Stimulated activated CD4-positive, alpha-beta T cell treated with anti-CD3 and anti-CD28 coated beads, Interleukin-12 subunit alpha, Interleukin-12 subunit beta, amount 100 ng/mL, for 4 hours (primary cell): ENCODE measurements around the gene COBL.

Experiments
- DNase-seq: peaks from one replicate; pipeline ENCODE4 v3.0.0-alpha.2; 2020

COBL gene

GRCh38 chr7:51269911-51270310 lies 46.7 kb downstream of the COBL start:
- DNase-seq, result no peak

DNA sequence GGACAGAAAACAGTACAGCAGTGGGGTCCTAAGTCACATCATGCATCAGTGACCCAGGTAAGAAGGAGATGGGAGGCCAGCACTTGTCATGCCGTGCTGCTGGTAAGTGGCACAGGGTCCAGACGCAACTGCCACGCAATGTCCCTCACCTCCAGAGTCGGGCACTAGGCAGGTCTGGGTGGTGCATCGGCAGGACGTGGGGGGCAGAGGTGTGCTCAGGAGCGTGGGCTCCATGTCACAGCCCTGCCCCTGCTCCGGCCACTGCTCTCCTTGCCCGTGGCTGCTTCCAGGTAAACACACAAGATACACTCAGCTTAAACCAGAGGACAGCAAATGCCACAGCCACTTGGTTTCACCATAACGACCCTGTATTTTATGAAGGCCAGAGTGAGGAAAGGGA lies 47.3 kb downstream of the COBL start:
- DNase-seq, result no peak

- DNase-seq, result no peak
Measured at GRCh38 chr7:51268859-51269258, 47.8 kb downstream of the COBL start.

GRCh38 chr7:51267169-51267568 lies 49.4 kb downstream of the COBL start:
- DNase-seq, result no peak

GRCh38 chr7:51265066-51265907 lies 51.3 kb downstream of the COBL start:
- no peak for DNase-seq

DNA sequence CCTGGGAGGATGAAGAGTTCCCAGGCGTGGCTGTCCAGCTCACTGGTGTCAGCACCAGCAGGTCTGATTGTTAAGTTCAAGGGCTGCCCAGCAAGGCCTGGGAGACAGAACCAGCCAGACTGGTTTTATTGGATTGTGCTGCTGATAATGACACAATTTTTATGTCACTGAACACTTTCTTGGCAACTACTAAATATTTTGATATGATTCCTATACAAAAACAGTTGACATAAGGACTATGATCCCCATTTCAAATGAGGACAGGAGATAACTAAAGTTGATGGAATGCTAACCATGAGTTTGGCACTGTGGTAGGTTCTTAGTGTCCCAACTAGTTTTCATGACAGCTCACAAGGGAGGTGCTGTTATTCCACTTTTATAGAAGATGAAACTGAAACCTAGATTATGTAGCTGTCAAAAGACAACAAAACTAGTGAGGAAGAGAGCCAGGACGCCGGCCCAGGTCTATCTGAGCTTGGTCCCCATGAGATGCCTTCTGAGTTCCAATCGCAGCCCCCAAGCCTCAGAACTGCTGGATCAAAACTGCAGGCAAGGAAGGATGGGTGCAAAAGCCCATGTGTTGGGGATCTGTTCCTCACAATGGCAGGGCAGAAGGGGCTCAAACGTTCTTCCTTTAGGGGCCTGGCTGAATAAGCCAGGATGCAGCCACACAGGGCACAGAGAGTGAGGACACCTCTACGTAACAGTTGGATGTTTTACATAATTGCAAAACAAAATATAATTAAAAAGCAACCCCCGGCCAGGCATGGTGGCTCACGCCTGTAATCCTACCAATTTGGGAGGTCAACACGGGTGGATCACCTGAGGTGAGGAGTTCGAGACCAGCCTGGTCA lies 52.8 kb downstream of the COBL start:
- DNase-seq, result no peak

- no peak for DNase-seq
Measured at GRCh38 chr7:51262796-51263531, 53.6 kb downstream of the COBL start.

GRCh38 chr7:51261950-51262795 lies 54.4 kb downstream of the COBL start:
- DNase-seq, result no peak

- no peak for DNase-seq
Measured at GRCh38 chr7:51261117-51261835, 55.3 kb downstream of the COBL start.

DNA sequence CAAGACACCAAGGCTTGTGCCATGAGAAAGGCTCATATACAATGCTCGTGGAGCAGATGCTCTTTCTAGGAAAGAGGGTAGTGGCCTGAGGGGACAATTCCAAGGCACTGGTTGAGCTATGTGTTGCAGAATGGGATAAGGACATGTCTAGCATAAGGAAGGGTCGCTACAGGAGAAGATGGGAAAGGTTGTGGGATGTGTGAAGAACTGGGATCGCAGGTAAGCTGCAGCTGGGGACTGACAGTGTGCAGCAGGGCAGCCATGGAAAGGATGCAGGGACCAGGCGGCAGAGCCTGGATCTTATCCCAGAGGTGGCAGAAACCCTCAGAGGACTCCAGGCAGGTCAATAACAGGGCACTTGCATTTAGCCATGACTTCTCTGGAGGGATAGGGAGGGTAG lies 56.1 kb downstream of the COBL start:
- no peak for DNase-seq

DNA sequence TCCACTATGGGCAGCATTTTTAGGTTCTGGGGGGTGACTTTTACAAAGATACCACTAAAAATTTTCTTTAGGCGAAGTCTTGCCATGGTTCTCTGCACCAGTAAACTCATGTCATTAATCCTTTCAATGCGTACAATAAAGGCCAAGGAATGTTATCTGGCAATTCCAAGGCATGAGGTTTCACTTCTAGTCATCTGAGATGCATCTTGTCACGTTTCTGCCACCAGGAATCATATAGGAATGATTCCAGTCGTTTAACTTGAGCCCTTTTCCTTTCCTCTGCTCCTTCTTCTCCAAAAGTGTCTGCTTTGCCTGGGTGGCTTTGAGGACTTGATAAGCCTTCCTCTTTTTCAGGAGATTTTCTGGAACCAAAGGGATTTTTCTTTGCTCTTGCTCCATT lies 56.8 kb downstream of the COBL start:
- DNase-seq, result no peak

DNA sequence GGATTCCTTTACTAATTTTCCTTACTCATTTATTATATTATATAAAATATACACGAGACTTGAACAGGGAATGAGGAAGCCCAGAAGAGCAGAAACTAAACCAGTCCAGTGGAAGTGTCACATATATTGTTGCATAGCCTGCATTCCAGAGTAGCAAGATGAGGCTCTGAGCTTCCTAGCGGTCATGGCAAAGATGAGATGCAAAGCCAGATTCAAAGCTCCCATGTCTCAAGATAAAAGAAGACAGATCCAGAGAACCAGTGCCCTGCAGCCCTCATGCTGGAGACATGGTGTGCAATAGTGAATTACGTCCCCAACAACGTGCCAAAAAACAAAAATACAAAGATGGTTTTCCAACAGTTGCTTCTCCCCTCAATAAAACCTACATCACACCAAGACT lies 59.7 kb downstream of the COBL start:
- no peak for DNase-seq

- no peak for DNase-seq
Measured at GRCh38 chr7:51256209-51256781, 60.3 kb downstream of the COBL start.

DNA sequence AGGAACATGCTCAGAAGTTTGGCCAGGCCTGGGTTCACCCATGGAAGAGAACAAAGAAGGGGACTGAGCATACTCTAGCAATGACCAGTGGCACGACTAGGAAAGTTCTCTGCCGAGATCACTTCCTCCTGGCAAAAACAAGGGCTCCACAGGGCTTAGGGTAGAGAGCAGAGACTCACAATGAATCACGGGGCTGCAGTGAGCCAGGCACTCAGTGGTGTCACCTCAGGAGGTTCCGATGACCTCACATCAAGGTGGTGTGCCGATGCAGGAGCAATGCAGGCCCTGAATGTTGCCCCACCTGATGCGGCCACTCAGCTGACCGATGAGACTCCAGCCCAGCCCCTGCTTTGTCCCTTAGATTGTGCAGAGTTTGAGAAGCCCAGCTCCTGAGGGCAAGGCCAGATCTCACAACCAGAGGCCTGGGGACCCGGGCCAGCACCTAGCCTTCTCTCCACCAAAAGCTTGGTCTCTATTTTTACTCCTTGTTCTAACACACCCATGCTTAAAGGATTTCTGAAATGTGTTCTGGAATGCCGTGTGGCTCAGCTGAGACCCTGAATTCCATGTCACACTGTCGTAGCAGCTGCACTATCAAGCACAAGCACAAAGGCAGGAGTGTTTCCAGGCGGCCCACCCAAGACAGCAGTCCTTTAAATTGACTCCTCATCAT lies 60.9 kb downstream of the COBL start:
- no peak for DNase-seq

DNA sequence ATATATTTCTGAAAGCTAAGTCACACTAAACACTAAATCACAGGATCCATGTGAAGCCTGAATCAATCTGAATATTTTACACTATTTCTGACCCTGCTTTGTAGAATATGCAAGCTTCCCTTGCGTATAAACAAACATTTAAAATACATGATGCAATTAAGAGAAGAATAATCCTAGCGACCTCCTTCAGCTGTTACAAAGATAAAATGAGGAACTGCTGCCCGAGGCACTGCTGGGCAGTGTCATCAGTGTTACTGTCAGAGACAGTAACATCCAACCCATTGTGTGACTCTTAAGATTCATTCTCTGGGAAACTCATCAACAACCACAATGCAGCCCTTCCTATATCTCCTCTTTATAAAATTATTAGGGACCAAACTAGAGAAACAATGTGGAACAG lies 61.6 kb downstream of the COBL start:
- no peak for DNase-seq

DNA sequence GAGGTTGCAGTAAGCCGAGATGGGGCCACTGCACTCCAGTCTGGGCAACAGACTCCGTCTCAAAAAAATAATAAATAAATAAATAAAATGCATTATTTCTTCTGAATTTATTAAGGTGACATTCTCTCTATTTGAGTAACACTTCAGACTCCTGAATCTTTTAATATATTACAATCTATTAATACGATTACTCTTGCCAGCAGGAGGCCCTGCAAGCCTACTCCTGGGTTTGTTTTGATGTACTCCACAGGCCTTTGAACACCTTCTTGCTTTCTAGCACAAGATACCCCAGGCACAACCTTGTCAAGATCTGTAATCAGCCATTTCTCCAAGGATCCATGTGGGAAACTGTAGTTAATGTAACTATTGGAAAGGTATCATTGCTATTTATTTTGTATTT lies 63.5 kb downstream of the COBL start:
- DNase-seq, result no peak

GRCh38 chr7:51251290-51251689 lies 65.3 kb downstream of the COBL start:
- no peak for DNase-seq

- no peak for DNase-seq
Measured at GRCh38 chr7:51250512-51250911, 66.1 kb downstream of the COBL start.

DNA sequence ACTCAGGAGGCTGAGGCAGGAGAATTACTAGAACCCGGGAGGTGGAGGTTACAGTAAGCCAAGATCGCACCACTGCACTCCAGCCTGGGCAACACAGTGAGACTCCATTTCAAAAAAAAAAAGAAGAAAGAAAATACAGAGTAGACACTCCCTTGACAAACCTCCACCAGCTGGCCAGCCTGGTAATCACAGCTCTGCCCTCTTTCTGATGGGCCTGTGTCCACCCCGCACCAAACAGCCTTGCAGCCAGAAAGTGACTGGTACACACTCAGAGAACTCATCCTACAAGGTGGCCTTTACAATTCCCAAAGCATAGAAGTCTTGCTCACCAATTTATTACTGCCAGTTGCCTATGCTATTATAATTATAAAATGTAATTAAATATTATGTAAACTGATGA lies 66.6 kb downstream of the COBL start:
- DNase-seq, result no peak

DNA sequence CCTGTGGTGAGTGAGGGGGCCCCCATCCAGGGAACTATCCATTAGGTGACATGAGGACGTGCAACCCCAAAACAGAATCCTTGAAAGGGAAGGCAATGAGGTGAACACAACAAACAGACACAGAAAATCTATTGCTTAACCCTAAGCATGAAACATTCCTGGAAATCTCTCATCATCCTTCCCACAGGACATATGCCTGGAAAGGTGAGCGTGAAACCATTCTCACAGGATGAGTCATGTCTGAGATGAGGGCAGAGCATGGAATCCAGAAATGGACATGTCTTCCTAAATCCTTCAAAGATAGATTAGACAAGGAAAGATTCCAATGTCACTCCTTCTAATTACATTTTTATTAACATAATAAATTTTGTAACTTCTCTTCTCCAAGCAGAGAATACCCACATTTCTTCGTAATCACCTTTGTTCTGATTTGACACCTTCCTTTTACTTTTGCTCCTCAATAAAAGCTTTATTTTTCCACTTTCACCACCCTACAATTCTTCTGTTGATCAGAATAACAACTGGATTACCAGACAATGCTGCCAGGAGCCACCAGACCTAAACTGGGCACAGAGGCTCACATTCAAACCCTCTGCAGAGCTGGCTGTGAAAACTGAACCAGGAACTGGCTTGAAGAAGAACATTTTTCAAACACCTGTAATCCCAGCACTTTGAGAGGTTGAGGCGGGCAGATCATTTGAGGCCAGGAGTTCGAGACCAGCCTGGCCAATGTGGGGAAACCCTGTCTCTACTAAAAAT lies 67.2 kb downstream of the COBL start:
- DNase-seq, result no peak
